Measurements from ENCODE around the gene PITHD1. TPM values are rescaled to one million over a fixed set of nuclear protein-coding genes. Genes with fewer than 3 reads are reported as not detected.

PITHD1 gene
- total RNA-seq, 1 donor from 2014 or later, result 72.5 TPM

DNA sequence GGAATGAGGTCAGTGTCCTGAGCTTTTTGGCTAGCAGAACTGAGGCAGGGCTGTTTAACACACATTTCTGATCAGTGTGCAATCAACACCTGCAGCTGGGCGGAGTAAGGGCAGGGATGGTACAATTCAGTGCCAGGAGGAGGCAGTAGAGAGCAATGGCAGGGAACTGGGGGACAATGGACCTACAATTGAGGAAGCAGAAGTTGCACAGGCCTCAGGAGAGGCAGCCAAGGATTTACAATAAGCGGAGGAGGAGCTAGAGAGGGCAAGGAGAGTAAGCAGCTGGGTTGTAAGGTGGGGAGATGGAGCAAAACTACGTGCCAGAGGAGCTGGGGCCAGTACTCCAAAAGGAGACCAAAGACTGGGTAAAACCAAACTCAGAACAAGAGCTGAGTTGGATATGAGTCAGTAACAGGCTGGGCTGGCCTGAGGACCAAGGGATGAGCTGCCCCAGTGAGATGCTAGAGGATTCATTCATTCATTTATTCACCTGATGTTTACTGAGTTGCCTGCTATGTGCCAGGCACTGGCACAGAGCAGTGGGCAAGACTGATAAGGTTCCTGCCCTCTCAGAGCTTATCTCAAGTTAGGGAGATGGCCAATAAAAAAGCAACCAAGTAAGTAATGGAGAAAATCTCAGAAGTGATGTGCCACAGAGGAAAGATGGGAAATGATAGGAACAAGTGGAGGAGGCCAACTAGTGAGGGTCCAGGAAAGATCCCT lies 32.8 kb downstream of the PITHD1 start:
- no peak overlapping the region for H3K4me3 Mint-ChIP-seq
- no peaks in the 10 kb centered on the region for H3K9me3 ChIP-seq (ENCODE audit: low read depth)
- no peaks in the 10 kb centered on the region for H3K9me3 Mint-ChIP-seq
- no peak overlapping the region for H3K27ac ChIP-seq
- H3K27me3 Mint-ChIP-seq (ENCODE audit: insufficient read depth, low read depth), result peaks cover 2% of the 10 kb centered on the region
- H3K27me3 ChIP-seq, result no peaks in the 10 kb centered on the region
- H3K79me2 ChIP-seq (ENCODE audit: low read depth), result no peaks in the 10 kb centered on the region
- peaks cover 10% of the 10 kb centered on the region for H3K36me3 Mint-ChIP-seq
- H3K4me1 ChIP-seq, result no peaks in the 10 kb centered on the region
- peak; percentile 77 for DNase-seq (ENCODE audit: low spot score)
- no peaks in the 10 kb centered on the region for H3K36me3 ChIP-seq
- H3K4me3 ChIP-seq, result no peak overlapping the region
- no peak overlapping the region for H2AFZ ChIP-seq (replicated peaks)
- no peak overlapping the region for H3K27ac Mint-ChIP-seq
- H3K4me2 ChIP-seq, result no peak overlapping the region
- H3K9ac ChIP-seq, result no peak overlapping the region
- H3K4me1 Mint-ChIP-seq, result no peaks in the 10 kb centered on the region
- no peaks in the 10 kb centered on the region for H3F3A ChIP-seq (ENCODE audit: low read depth)
- no peaks in the 10 kb centered on the region for H4K20me1 ChIP-seq (ENCODE audit: low read depth)
- TF ChIP-seq CTCF (IDR thresholded peaks at IDR 0.05) (peak; percentile 77), EZH2 (IDR thresholded peaks at IDR 0.05) (no peak)

DNA sequence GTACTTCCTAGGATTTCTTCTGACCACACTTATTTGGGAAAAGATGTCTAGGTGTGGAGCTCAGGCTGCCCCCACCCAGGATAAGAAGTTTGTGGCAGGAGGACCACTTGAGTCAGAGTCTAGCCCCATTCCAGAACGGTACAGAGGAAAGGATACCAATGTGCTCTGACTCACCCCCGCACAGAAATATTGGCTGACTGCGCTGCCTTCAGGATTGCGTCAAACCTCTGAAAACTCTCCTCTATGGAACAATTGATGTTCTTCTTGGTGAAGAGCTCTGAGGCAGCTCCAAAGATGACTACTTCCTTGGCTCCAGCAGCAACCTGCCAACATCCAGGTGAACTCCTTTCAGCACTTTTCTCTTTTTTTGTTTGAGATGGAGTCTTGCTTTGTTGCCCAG lies 35.8 kb downstream of the PITHD1 start:
- no peak for TF ChIP-seq EZH2 (IDR thresholded peaks at IDR 0.05)
- TF ChIP-seq EZH2phosphoT487 (IDR thresholded peaks at IDR 0.05), result no peak
- TF ChIP-seq CTCF (IDR thresholded peaks at IDR 0.05), result no peak
- Histone ChIP-seq H3K4me3 (no peak overlapping the region), H3K9me3 (ENCODE audit: low read depth) (no peaks in the 10 kb centered on the region), H3K36me3 (no peaks in the 10 kb centered on the region), H3K4me2 (no peak overlapping the region), H3F3A (ENCODE audit: low read depth) (no peaks in the 10 kb centered on the region), H3K4me1 (no peaks in the 10 kb centered on the region), H3K79me2 (ENCODE audit: low read depth) (no peaks in the 10 kb centered on the region), H3K9ac (no peak overlapping the region), H2AFZ (replicated peaks) (no peak overlapping the region), H3K27ac (no peak overlapping the region), H3K27me3 (no peaks in the 10 kb centered on the region), H4K20me1 (ENCODE audit: low read depth) (no peaks in the 10 kb centered on the region)
- Mint-ChIP-seq H3K36me3 (peaks cover 8% of the 10 kb centered on the region), H3K27me3 (ENCODE audit: insufficient read depth, low read depth) (no peaks in the 10 kb centered on the region), H3K4me3 (no peak overlapping the region), H3K27ac (no peak overlapping the region), H3K4me1 (no peaks in the 10 kb centered on the region), H3K9me3 (no peaks in the 10 kb centered on the region)
- no peak for DNase-seq (ENCODE audit: low spot score)

- H3K9me3 Mint-ChIP-seq, result no peaks in the 10 kb centered on the region
- Histone ChIP-seq H2AFZ (replicated peaks) (no peak overlapping the region), H3K79me2 (ENCODE audit: low read depth) (no peaks in the 10 kb centered on the region), H3K9me3 (ENCODE audit: low read depth) (no peaks in the 10 kb centered on the region), H3K4me3 (no peak overlapping the region), H4K20me1 (ENCODE audit: low read depth) (no peaks in the 10 kb centered on the region), H3K4me2 (no peak overlapping the region), H3K36me3 (no peaks in the 10 kb centered on the region), H3F3A (ENCODE audit: low read depth) (no peaks in the 10 kb centered on the region), H3K27me3 (no peaks in the 10 kb centered on the region), H3K27ac (no peak overlapping the region), H3K4me1 (no peaks in the 10 kb centered on the region), H3K9ac (no peak overlapping the region)
- peaks cover 8% of the 10 kb centered on the region for H3K36me3 Mint-ChIP-seq
- no peaks in the 10 kb centered on the region for H3K4me1 Mint-ChIP-seq
- H3K4me3 Mint-ChIP-seq, result no peak overlapping the region
- TF ChIP-seq EZH2phosphoT487 (IDR thresholded peaks at IDR 0.05) (no peak), CTCF (IDR thresholded peaks at IDR 0.05) (no peak), EZH2 (IDR thresholded peaks at IDR 0.05) (no peak)
- no peak overlapping the region for H3K27ac Mint-ChIP-seq
- no peaks in the 10 kb centered on the region for H3K27me3 Mint-ChIP-seq (ENCODE audit: insufficient read depth, low read depth)
- no peak for DNase-seq (ENCODE audit: low spot score)
Measured at GRCh38 chr1:23816361-23816760, 38.1 kb downstream of the PITHD1 start.

Data from neural progenitor cell (in vitro differentiated cells).